Measurements from ENCODE around the gene ATP6V1A. TPM values are rescaled to one million over a fixed set of nuclear protein-coding genes. Genes with fewer than 3 reads are reported as not detected.

Gene ATP6V1A
- polyA plus RNA-seq, 1 of the 3 experiments (the other 2 are of a cell fraction) = 12.1 TPM

DNA sequence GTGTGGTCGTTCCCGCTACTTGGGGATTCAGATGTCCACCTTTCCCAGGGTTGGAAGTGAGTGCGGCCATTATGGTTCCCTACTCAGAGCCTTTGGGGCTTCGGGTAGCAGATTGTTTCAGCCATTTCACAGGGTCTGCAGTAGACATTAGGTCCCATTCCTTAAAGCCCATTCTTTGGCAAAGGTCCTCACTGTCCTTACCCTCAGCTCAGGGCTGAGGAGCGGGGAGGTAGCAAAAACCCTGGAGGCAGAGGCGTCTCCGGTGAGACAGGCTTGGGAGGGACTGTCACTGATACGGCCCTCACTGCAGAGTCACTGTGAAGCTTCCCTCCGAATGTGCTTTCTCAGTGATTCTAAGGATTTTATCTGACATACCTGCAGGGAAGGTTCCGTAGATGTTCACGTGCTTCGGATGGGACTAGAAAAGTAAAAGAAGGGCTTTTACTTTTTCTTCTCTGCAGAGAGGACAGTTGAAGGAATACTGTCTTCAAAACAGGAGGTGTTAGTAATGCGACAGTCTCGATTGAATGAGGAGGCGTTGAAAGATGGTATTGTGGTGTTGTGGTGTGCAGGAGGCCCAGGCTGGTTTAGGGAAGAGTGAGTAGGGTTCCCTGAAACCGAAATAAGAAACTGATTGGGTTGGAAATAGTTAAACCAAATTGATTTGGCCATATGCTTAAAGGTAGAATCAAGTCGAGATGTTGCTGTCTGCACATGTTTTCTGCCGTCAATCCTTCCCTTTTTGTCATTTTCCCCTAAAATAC is 630 bp downstream of the ATP6V1A start (continued):
- TF ChIP-seq RXRA (IDR thresholded peaks at IDR 0.05; ENCODE audit: borderline replicate concordance, low read depth) (no peak), FOXJ3 (CRISPR knock-in tag; IDR thresholded peaks at IDR 0.05) (no peak), GABPA (IDR thresholded peaks at IDR 0.05; ENCODE audit: low read depth) (no peak), TAF1 (IDR thresholded peaks at IDR 0.05; ENCODE audit: borderline replicate concordance, low read depth, low read length) (no peak)
- TF ChIP-seq, protein P1, sequence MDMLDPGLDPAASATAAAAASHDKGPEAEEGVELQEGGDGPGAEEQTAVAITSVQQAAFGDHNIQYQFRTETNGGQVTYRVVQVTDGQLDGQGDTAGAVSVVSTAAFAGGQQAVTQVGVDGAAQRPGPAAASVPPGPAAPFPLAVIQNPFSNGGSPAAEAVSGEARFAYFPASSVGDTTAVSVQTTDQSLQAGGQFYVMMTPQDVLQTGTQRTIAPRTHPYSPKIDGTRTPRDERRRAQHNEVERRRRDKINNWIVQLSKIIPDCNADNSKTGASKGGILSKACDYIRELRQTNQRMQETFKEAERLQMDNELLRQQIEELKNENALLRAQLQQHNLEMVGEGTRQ (IDR thresholded peaks at IDR 0.05; ENCODE audit: borderline replicate concordance, low read depth, low read length) = no peak

GRCh38 chr3:113751141-113751540 is 4.3 kb downstream of the ATP6V1A start:
- DNase-seq = no peak
- H3K27me3 ChIP-seq (ENCODE audit: insufficient read depth) = no peaks in the 10 kb centered on the region
- TF ChIP-seq MXI1 (IDR thresholded peaks at IDR 0.05; ENCODE audit: low read depth, low read length) (no peak), CHD2 (IDR thresholded peaks at IDR 0.05; ENCODE audit: low read length, partially characterized antibody) (no peak), NFIC (IDR thresholded peaks at IDR 0.05; ENCODE audit: borderline replicate concordance) (no peak), RCOR1 (IDR thresholded peaks at IDR 0.05; ENCODE audit: low read length) (no peak), GABPA (IDR thresholded peaks at IDR 0.05; ENCODE audit: low read depth) (no peak), RAD21 (IDR thresholded peaks at IDR 0.05; ENCODE audit: low read length) (no peak), SMC3 (IDR thresholded peaks at IDR 0.05; ENCODE audit: low read depth, low read length) (no peak), FOXM1 (IDR thresholded peaks at IDR 0.05; ENCODE audit: low read depth) (no peak), JUND (IDR thresholded peaks at IDR 0.05) (no peak)
- TF ChIP-seq, protein P2, sequence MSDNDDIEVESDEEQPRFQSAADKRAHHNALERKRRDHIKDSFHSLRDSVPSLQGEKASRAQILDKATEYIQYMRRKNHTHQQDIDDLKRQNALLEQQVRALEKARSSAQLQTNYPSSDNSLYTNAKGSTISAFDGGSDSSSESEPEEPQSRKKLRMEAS (IDR thresholded peaks at IDR 0.05; ENCODE audit: low read depth) = no peak
- TF ChIP-seq, protein P1 (IDR thresholded peaks at IDR 0.05; ENCODE audit: borderline replicate concordance, low read depth, low read length) = no peak
- no peak overlapping the region for H3K27ac ChIP-seq (ENCODE audit: low read depth in 2 of 2, low read length in 1 of 2)
- H3F3A ChIP-seq (replicated peaks; ENCODE audit: insufficient read depth) = no peaks in the 10 kb centered on the region
- no peaks in the 10 kb centered on the region for H4K20me1 ChIP-seq (ENCODE audit: insufficient read depth)
- H2AFZ ChIP-seq (ENCODE audit: low read depth) = no peak overlapping the region
- H3K4me1 ChIP-seq (ENCODE audit: control insufficient read depth in 1 of 2, insufficient read depth in 2 of 2, low read depth in 1 of 2, low read length in 1 of 2) = peaks cover 0 to 10% of the 10 kb centered on the region in 2 experiments; a peak in 2 of 4 replicates
- no peak overlapping the region for H3K4me2 ChIP-seq
- ChIA-PET CTCF (interaction anchor here (0.8 to 1.9 kb wide), 3 partner anchors 12 to 700 kb away, joined by 3 to 10 read pairs (median 3); no protein-coding TSS in a partner anchor), POLR2A (no interaction called here)
- peaks cover 49% of the 10 kb centered on the region for H3K79me2 ChIP-seq (ENCODE audit: insufficient read depth)
- H3K4me3 ChIP-seq (ENCODE audit: low read depth in 2 of 2, low read length in 1 of 2) = no peak overlapping the region
- H3K9me3 ChIP-seq = no peaks in the 10 kb centered on the region
- H3K9ac ChIP-seq = no peak overlapping the region
- no peaks in the 10 kb centered on the region for H3K9me2 ChIP-seq
- H3K36me3 ChIP-seq (replicated peaks in 1 of 2; ENCODE audit: control insufficient read depth in 1 of 2, insufficient read depth in 2 of 2, low read length in 1 of 2) = no peaks in the 10 kb centered on the region
